ENCODE data around the gene NDUFAF8. TPM values are rescaled to one million over a fixed set of nuclear protein-coding genes. Genes with fewer than 3 reads are reported as not detected.

NDUFAF8 gene
- 117 to 211 TPM (median 166 TPM) in 5 replicates for total RNA-seq (2022; extraction: Qiagen RNA extraction)

DNA sequence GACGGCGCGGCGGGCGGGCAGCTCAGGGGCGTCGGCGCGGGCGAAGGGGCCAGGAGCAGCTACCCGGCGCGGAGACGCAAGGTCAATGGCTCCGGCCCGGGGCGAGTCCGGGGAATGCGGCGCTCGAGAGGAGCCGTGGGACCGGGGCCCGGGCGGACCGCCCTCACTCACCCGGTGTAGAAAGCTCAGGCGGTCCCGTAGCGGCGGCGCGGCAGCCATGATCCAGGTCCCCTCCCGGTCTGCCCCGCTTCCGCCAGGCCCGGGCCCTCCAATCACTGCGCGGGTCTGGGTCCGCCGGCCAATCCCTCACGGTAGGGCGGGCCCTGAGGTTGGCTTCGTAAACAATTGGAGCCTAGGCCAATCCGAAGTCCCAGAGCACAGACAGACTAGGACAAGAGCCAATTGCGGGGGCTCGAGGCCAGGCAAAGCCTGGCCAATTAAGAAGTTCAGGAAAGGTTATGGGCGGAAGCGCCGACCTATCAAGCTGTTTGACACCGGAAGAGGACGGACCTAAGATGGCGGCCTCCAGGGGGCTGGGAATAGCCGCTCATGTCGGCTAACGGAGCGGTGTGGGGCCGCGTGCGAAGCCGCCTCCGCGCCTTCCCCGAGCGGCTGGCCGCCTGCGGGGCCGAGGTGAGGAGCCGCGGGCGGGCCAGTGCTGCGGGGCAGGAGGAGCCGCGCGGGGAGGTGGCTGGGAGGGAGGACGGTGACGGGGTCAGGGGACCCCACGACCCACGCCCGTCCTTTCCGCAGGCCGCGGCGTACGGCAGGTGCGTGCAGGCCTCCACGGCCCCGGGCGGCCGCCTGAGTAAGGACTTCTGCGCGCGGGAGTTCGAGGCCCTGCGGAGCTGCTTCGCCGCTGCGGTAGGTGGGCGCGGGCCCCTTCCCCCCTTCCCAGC is at the start of gene NDUFAF8, which contains the start of gene TEPSIN:
TSS of gene NDUFAF8 (plus strand) at position 504 of the 899 bp plus-strand sequence. CDS start at position 550, 46 bp downstream.
TSS of gene TEPSIN (minus strand) at position 241 of the 899 bp plus-strand sequence. CDS start at position 219, 22 bp downstream.

GRCh38 chr17:81222906-81223761 is 16.0 kb upstream of the NDUFAF8 start, which contains the start of gene CEP131:
TSS of gene CEP131 (minus strand) at chr17:81222965. CDS start at chr17:81220056, 2,909 bp downstream.

Other genes starting within 250 kb of the NDUFAF8 start
- gene CHMP6, start 247.5 kb upstream of the NDUFAF8 start, total RNA-seq (2022; extraction: Qiagen RNA extraction) = 27.5 to 35.0 TPM (median 30.3 TPM) in 5 replicates
- gene BAIAP2, start 204.2 kb upstream of the NDUFAF8 start, total RNA-seq (2022; extraction: Qiagen RNA extraction) = 115 to 153 TPM (median 142 TPM) in 5 replicates
- not detected in 5 replicates for gene PVALEF, start 73.8 kb upstream of the NDUFAF8 start, total RNA-seq (2022; extraction: Qiagen RNA extraction)
- gene AATK, start 73.1 kb upstream of the NDUFAF8 start, total RNA-seq (2022; extraction: Qiagen RNA extraction) = 0.19 to 0.69 TPM (median 0.45 TPM) in 5 replicates
- 6.4 to 9.2 TPM (median 7.0 TPM) in 5 replicates for gene CEP131, start 16.4 kb upstream of the NDUFAF8 start, total RNA-seq (2022; extraction: Qiagen RNA extraction)
- gene TEPSIN, start 263 bp upstream of the NDUFAF8 start, total RNA-seq (2022; extraction: Qiagen RNA extraction) = 12.1 to 29.5 TPM (median 25.7 TPM) in 5 replicates
- gene SLC38A10, start 56.0 kb downstream of the NDUFAF8 start, total RNA-seq (2022; extraction: Qiagen RNA extraction) = 46.7 to 77.7 TPM (median 74.3 TPM) in 5 replicates
- 5.3 to 8.6 TPM (median 8.5 TPM) in 5 replicates for gene BAHCC1, start 156.1 kb downstream of the NDUFAF8 start, total RNA-seq (2022; extraction: Qiagen RNA extraction)